Muscle layer of colon (tissue), 2 donors: ENCODE measurements around the gene DBP.

Source experiments
- H3K27ac ChIP-seq: one replicate; pipeline ENCODE4 v1.7.0; 2013; ENCODE audit warnings: low read depth, mild to moderate bottlenecking, low read length, moderate library complexity
- H3K27me3 ChIP-seq, 2 donors: one replicate each; pipeline ENCODE4 v1.7.0; 2013; ENCODE audit warnings: low read length in 2 of 2, mild to moderate bottlenecking in 2 of 2; ENCODE audit not compliant: insufficient read depth in 2 of 2, control insufficient read depth in 1 of 2
- H3K36me3 ChIP-seq: one replicate; pipeline ENCODE4 v1.7.0; 2013; ENCODE audit warnings: mild to moderate bottlenecking, low read length; ENCODE audit not compliant: insufficient read depth
- H3K4me1 ChIP-seq: one replicate; pipeline ENCODE4 v1.7.0; 2013; ENCODE audit warnings: mild to moderate bottlenecking, low read length; ENCODE audit not compliant: insufficient read depth
- H3K4me3 ChIP-seq, 2 donors: one replicate each; pipeline ENCODE4 v1.7.0; 2013; ENCODE audit warnings: low read length in 2 of 2, low read depth in 1 of 2, mild to moderate bottlenecking in 1 of 2, moderate library complexity in 1 of 2
- H3K9ac ChIP-seq: one replicate; pipeline ENCODE4 v1.7.0; 2013; ENCODE audit warnings: low read length
- H3K9me3 ChIP-seq: one replicate; pipeline ENCODE4 v1.7.0; 2013; ENCODE audit warnings: mild to moderate bottlenecking, low read length
- donor health status: abdominal sarcoma.
- donor health status: Adenocarcinoma of cecum.

DBP gene

DNA sequence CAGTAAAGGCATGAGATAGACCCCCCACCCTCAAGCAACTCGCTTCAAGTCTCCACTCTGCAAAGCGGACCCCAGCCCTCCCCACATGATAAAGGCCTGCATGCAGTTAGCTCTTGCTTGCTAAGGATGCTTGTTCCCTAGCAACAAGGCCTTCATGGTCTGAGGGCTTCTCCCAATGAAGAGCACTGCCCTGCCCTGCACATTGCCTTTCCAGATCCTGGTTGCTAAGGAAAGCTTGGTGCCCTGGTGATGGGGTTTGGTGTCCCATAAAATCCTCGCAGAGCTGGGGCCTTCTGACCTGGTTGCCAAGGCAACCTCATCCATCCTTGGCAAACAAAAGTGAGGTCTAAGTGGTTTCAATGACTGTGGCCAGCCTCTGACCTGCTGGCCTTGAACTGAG lies 6.0 kb downstream of the DBP start:
- no peak overlapping the region for H3K9ac ChIP-seq

DNA sequence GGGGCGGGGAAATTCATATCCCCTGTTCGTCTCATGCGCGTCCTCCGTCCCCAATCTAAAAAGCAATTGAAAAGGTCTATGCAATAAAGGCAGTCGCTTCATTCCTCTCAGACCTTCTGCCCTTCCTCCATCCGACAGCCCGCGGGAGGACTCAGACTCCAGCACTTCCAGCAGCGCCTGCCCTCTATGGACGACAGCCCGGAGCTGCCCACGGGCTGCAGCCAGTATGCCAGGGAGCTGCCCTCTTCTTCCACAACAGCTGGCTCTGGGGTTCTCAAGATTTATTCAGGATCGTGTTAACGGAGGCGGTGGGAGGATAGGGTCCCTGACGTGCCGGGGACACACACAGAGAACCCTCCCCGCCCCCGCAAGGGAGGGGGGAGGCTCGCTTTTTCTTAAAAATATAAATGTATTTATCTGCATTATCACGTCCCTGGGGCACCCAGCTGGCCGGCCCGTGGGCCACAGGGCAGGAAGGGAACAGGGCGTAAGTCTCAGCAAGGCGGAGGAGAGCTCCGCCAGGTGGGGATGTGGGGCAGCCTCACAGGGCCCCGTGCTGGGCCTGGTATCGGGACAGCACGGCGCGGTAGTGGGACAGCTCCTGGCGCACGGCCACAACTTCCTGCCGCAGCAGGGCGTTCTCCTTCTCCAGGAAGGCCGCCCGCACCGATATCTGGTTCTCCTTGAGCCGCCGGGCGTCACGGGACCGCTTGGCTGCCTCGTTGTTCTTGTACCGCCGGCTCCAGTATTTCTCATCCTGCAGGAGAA lies 6.7 kb downstream of the DBP start:
- H3K4me3 ChIP-seq, result no peak overlapping the region
- no peak overlapping the region for H3K9ac ChIP-seq
- H3K27me3 ChIP-seq, result no peaks in the 10 kb centered on the region
- peaks cover 44% of the 10 kb centered on the region for H3K36me3 ChIP-seq
- H3K9me3 ChIP-seq, result no peaks in the 10 kb centered on the region
- H3K27ac ChIP-seq, result peak overlapping the region; percentile 41
- peaks cover 54% of the 10 kb centered on the region for H3K4me1 ChIP-seq

More for the DNA sequence above, 6.0 kb downstream of the DBP start:
- peaks cover 54% of the 10 kb centered on the region for H3K4me1 ChIP-seq
- peaks cover 44% of the 10 kb centered on the region for H3K36me3 ChIP-seq
- no peaks in the 10 kb centered on the region for H3K9me3 ChIP-seq
- H3K4me3 ChIP-seq, result no peak overlapping the region
- H3K27me3 ChIP-seq, result no peaks in the 10 kb centered on the region
- H3K27ac ChIP-seq, result no peak overlapping the region

DNA sequence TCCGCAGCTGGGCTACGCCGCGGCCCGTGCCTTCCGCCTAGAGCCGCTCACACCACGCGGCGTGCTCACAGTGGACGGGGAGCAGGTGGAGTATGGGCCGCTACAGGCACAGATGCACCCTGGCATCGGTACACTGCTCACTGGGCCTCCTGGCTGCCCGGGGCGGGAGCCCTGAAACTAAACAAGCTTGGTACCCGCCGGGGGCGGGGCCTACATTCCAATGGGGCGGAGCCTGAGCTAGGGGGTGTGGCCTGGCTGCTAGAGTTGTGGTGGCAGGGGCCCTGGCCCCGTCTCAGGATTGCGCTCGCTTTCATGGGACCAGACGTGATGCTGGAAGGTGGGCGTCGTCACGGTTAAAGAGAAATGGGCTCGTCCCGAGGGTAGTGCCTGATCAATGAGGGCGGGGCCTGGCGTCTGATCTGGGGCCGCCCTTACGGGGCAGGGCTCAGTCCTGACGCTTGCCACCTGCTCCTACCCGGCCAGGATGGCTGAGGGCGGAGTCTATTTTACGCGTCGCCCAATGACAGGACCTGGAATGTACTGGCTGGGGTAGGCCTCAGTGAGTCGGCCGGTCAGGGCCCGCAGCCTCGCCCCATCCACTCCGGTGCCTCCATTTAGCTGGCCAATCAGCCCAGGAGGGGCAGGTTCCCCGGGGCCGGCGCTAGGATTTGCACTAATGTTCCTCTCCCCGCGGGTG lies 7.4 kb downstream of the DBP start:
- H3K4me1 ChIP-seq, result peaks cover 54% of the 10 kb centered on the region
- H3K9ac ChIP-seq, result no peak overlapping the region
- no peaks in the 10 kb centered on the region for H3K27me3 ChIP-seq
- H3K9me3 ChIP-seq, result no peaks in the 10 kb centered on the region
- H3K27ac ChIP-seq, result peak overlapping the region; percentile 41
- H3K4me3 ChIP-seq, result no peak overlapping the region
- H3K36me3 ChIP-seq, result peaks cover 44% of the 10 kb centered on the region

DNA sequence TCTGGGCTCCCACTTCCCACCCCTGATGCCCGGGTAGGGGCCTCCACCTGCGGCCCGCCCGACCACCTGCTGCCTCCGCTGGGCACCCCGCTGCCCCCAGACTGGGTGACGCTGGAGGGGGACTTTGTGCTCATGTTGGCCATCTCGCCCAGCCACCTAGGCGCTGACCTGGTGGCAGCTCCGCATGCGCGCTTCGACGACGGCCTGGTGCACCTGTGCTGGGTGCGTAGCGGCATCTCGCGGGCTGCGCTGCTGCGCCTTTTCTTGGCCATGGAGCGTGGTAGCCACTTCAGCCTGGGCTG lies 7.9 kb downstream of the DBP start:
- Histone ChIP-seq H3K4me3 (no peak overlapping the region), H3K9ac (no peak overlapping the region), H3K27me3 (no peaks in the 10 kb centered on the region), H3K9me3 (no peaks in the 10 kb centered on the region), H3K36me3 (peaks cover 44% of the 10 kb centered on the region), H3K27ac (peak overlapping the region; percentile 41), H3K4me1 (peaks cover 57% of the 10 kb centered on the region)

DNA sequence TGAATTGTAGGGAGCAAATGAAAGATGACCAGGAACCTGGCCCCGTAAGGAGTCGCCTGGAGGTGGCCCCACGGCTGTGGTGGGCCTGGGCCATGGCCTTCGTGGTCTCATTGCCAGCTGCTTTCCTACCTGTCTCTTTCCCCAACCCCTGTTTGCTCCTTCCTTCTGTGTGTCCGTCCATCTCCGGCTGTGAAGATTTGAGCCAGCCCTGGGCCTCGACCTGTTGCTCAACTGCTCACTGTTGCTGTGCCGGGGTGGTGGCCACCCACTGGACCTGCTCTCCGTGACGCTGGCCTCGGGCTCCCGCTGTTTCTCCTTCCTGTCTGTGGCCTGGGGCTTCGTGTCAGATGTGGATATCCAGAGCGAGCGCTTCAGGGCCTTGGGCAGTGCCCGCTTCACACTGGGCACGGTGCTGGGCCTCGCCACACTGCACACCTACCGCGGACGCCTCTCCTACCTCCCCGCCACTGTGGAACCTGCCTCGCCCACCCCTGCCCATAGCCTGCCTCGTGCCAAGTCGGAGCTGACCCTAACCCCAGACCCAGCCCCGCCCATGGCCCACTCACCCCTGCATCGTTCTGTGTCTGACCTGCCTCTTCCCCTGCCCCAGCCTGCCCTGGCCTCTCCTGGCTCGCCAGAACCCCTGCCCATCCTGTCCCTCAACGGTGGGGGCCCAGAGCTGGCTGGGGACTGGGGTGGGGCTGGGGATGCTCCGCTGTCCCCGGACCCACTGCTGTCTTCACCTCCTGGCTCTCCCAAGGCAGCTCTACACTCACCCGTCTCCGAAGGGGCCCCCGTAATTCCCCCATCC lies 8.5 kb downstream of the DBP start:
- no peaks in the 10 kb centered on the region for H3K27me3 ChIP-seq
- H3K27ac ChIP-seq, result peak overlapping the region; percentile 41
- peaks cover 43% of the 10 kb centered on the region for H3K36me3 ChIP-seq
- peaks cover 54% of the 10 kb centered on the region for H3K4me1 ChIP-seq
- H3K9ac ChIP-seq, result no peak overlapping the region
- no peak overlapping the region for H3K4me3 ChIP-seq
- no peaks in the 10 kb centered on the region for H3K9me3 ChIP-seq

DNA sequence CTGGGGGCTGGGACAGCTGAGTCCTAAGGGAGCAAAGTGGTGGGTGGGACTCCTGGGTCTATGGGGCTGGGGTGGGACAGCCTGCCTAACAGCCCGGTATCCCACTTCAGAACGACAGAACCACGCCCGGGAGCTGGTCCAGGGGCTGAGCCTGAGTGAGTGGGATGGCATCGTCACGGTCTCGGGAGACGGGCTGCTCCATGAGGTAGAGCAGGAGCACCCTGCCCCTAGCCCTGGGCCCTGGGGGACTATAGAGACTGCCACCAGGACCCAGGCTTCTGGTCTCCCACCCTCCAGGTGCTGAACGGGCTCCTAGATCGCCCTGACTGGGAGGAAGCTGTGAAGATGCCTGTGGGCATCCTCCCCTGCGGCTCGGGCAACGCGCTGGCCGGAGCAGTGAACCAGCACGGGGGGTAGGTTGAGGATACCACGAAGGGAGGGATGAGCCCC lies 9.3 kb downstream of the DBP start:
- Histone ChIP-seq H3K4me1 (peaks cover 53% of the 10 kb centered on the region), H3K9me3 (no peaks in the 10 kb centered on the region), H3K9ac (no peak overlapping the region), H3K27me3 (no peaks in the 10 kb centered on the region), H3K27ac (no peak overlapping the region), H3K4me3 (no peak overlapping the region), H3K36me3 (peaks cover 35% of the 10 kb centered on the region)

DNA sequence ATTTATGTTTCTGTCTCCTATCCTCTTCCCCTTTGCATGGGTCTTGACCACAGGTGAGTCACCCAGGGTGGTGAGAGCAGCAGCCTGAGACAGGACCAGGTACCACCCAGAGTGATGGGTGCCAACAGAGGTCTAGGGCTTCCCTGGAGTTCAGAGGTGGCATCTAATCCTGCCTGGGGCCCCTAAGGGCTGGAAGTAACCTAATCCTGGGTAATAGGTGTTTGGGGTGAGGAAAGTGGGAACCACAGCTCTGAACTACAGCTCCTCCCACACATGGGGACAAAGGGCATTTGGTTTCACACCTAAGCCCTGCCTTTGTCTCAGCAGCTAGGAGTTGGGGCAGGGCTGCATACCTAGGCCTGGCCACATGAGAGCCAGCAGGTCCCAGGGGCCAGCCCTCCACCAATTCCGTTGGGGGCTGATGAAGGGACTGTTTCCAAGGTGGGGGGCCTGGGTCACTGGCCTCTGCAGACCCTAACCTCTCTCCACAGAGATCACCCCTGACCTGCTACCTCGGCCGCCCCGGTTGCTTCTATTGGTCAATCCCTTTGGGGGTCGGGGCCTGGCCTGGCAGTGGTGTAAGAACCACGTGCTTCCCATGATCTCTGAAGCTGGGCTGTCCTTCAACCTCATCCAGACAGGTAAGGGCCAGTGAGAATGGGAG lies 9.8 kb downstream of the DBP start:
- peaks cover 30% of the 10 kb centered on the region for H3K36me3 ChIP-seq
- no peaks in the 10 kb centered on the region for H3K27me3 ChIP-seq
- peaks cover 48% of the 10 kb centered on the region for H3K4me1 ChIP-seq
- H3K9ac ChIP-seq, result no peak overlapping the region
- no peak overlapping the region for H3K4me3 ChIP-seq
- H3K9me3 ChIP-seq, result no peaks in the 10 kb centered on the region
- H3K27ac ChIP-seq, result no peak overlapping the region

DNA sequence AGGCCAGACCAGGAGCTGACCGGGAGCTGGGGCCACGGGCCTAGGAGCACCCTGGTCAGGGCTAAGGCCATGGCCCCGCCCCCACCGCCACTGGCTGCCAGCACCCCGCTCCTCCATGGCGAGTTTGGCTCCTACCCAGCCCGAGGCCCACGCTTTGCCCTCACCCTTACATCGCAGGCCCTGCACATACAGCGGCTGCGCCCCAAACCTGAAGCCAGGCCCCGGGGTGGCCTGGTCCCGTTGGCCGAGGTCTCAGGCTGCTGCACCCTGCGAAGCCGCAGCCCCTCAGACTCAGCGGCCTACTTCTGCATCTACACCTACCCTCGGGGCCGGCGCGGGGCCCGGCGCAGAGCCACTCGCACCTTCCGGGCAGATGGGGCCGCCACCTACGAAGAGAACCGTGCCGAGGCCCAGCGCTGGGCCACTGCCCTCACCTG lies 11.3 kb downstream of the DBP start:
- Histone ChIP-seq H3K27ac (no peak overlapping the region), H3K27me3 (no peaks in the 10 kb centered on the region), H3K4me1 (peaks cover 36% of the 10 kb centered on the region), H3K9me3 (no peaks in the 10 kb centered on the region), H3K4me3 (no peak overlapping the region), H3K9ac (no peak overlapping the region), H3K36me3 (peaks cover 17% of the 10 kb centered on the region)

DNA sequence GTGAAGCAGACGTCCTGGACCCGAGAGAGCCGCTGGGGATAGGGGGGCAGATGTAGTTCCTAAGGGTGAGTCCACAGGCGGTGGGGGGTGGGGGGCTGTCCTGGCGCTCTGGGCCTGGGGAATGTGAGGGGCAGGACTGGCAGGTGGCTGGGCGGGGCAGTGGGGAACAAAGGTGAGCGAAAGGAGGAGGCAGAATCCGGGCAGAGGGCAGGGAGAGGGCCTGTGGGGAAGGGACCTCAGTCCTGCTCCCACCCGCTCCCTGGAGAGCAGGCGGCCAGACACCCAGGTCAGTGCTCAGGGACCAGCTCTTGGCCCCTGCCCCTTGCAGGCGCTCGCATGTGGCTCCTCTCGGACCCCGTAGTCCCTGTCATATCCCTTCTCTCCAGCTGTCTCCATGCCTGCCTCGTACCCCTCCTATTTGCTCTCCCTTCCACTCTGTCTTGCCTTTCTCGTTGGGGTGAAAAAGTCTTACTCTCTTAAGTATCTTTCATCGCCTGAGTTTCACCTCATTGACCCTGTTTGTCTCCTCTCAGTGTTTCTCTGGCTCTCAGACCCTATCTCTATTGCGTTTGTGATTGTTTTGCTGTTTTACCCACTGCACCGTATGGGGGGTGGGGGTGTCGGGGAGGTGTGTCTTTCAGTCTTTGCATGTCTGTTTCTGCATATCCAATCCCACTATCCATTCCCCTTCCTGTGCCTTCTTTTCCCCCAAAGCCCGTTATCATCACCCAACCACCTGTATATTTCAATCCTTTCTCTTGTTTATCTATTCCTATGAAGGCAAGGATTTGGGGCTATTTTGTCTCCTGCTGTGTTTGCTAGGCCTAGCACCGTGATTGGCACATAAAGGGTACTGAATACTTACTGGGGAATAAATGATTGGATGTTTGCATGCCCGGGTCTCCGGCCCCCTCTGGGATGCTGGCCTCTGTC lies 12.1 kb downstream of the DBP start:
- H3K27me3 ChIP-seq, result no peaks in the 10 kb centered on the region

DNA sequence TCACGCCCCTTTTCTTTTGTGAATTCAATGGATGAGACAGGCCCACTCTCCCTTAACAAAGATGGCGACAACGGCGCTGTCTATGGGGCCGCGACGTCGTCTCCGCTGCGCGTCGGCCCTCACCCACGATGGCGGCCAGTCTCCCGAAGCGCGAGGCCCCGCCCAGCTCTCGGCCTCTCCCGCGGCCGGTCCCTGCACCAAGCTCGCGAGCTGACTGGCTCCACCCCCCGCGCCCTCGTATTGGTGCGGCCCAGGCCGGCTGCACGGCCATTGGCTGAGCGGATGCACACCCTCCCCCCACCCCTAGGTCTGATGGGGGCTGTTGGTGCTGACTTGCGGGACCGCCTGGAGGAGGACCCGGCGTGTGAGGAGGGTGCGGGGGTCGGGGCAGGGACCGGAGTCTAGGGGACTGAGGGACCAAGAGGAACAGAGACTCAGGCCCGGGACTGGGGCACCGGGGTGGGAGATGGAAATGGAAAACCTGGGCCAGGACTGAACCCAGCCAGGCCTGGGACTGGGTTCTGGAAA lies 13.0 kb downstream of the DBP start:
- Histone ChIP-seq H3K9ac (peak overlapping the region; percentile 33), H3K4me1 (peaks cover 25% of the 10 kb centered on the region), H3K36me3 (peaks cover 5% of the 10 kb centered on the region), H3K9me3 (no peaks in the 10 kb centered on the region), H3K4me3 (peak overlapping the region; percentile 38 to 61), H3K27ac (peak overlapping the region; percentile 61), H3K27me3 (no peaks in the 10 kb centered on the region)

More for the DNA sequence above, 12.1 kb downstream of the DBP start:
- Histone ChIP-seq H3K36me3 (peaks cover 8% of the 10 kb centered on the region), H3K4me3 (no peak overlapping the region), H3K4me1 (peaks cover 27% of the 10 kb centered on the region), H3K9ac (no peak overlapping the region), H3K9me3 (no peaks in the 10 kb centered on the region), H3K27ac (no peak overlapping the region)
